ENCODE data around the gene GRIK1.

GRCh38 chr21:29501451-29501850 is 438.3 kb downstream of the GRIK1 start:
- TF ChIP-seq CTCF (IDR thresholded peaks at IDR 0.05) (no peak), POLR2A (IDR thresholded peaks at IDR 0.05) (no peak)

Data from Peyer's patch (tissue), 4 donors.